ENCODE results near the gene KRTAP3-2.

Gene KRTAP3-2

DNA sequence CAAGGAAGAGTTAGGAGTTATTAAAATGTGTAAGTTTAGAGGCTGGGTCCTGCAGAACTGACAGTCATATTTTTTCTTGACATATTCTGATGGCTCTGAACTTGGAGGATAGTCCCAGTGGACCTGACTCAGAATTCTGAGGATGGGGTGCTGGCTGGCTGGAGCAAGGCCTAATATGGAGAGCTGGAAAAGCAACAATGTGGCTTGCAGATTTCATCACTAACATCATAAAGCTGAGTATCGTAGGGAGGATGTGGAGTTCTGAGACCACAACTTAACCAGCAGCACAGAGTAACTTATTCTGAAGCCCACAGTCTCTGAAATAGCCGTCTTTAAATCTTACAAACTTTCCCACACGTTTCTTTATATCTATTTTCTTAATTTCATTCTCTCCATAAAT is 25.0 kb upstream of the KRTAP3-2 start:
- H3K27me3 ChIP-seq (ENCODE audit: control insufficient read depth, insufficient read depth, low read length), result no peaks in the 10 kb centered on the region
- H3K27ac ChIP-seq (ENCODE audit: low read depth, low read length), result no peak overlapping the region
- no peaks in the 10 kb centered on the region for H3K9me3 ChIP-seq (ENCODE audit: control insufficient read depth, insufficient read depth, low read depth, low read length)
- H3K36me3 ChIP-seq (ENCODE audit: control insufficient read depth, insufficient read depth, low read length), result no peaks in the 10 kb centered on the region
- H3K4me1 ChIP-seq (ENCODE audit: control insufficient read depth, insufficient read depth, low read length), result no peaks in the 10 kb centered on the region
- no peak overlapping the region for H3K4me3 ChIP-seq (ENCODE audit: low read depth, low read length)
- no peak overlapping the region for H3K9ac ChIP-seq (ENCODE audit: low read length)

DNA sequence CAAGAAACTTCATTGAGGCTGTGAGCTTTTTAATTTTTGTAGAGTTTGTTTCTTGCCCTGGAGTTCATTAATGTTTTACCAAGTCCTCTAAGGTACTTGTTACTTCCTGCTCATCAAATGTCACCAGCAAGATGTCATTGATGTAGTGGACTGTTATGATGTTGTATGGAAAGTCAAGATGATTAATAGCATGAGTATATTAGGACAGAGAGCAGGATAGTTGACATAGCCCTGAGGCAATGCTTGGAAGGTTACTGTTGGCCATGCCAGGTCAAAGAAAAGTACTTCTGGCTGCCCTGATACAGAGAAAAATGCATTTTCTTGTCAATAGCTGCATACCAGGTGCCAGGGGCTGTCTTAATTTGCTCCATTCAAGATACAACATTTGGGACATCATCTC is 20.6 kb upstream of the KRTAP3-2 start:
- Histone ChIP-seq H3K36me3 (ENCODE audit: control insufficient read depth, insufficient read depth, low read length) (no peaks in the 10 kb centered on the region), H3K9ac (ENCODE audit: low read length) (no peak overlapping the region), H3K9me3 (ENCODE audit: control insufficient read depth, insufficient read depth, low read depth, low read length) (no peaks in the 10 kb centered on the region), H3K4me1 (ENCODE audit: control insufficient read depth, insufficient read depth, low read length) (no peaks in the 10 kb centered on the region), H3K27me3 (ENCODE audit: control insufficient read depth, insufficient read depth, low read length) (no peaks in the 10 kb centered on the region), H3K27ac (ENCODE audit: low read depth, low read length) (no peak overlapping the region), H3K4me3 (ENCODE audit: low read depth, low read length) (no peak overlapping the region)

GRCh38 chr17:41019415-41019814 is 19.7 kb upstream of the KRTAP3-2 start:
- H3K27me3 ChIP-seq (ENCODE audit: control insufficient read depth, insufficient read depth, low read length), result no peaks in the 10 kb centered on the region
- no peak overlapping the region for H3K4me3 ChIP-seq (ENCODE audit: low read depth, low read length)
- no peaks in the 10 kb centered on the region for H3K4me1 ChIP-seq (ENCODE audit: control insufficient read depth, insufficient read depth, low read length)
- H3K27ac ChIP-seq (ENCODE audit: low read depth, low read length), result no peak overlapping the region
- no peak overlapping the region for H3K9ac ChIP-seq (ENCODE audit: low read length)
- H3K9me3 ChIP-seq (ENCODE audit: control insufficient read depth, insufficient read depth, low read depth, low read length), result no peaks in the 10 kb centered on the region
- H3K36me3 ChIP-seq (ENCODE audit: control insufficient read depth, insufficient read depth, low read length), result no peaks in the 10 kb centered on the region

DNA sequence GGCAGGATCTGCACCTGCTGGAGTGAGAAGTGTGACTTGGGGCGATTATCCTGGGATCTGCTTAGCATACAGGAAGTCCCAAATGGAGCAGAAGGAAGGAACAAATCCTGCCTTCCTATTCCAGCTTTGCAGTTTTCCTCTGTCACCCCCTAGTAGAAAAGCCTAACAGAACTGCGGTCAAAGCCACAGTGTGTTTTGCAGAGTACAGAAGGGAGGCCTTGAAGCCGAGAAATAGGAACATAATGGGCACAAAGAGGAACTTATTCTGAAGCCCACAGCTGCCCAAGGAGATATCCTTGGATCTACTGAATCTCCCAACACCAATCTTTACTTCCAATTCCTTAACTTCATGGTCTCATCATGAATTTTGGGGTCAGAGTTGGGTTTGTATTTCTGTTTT is 18.8 kb upstream of the KRTAP3-2 start:
- no peak overlapping the region for H3K9ac ChIP-seq (ENCODE audit: low read length)
- H3K4me3 ChIP-seq (ENCODE audit: low read depth, low read length), result no peak overlapping the region
- H3K27ac ChIP-seq (ENCODE audit: low read depth, low read length), result no peak overlapping the region
- no peaks in the 10 kb centered on the region for H3K9me3 ChIP-seq (ENCODE audit: control insufficient read depth, insufficient read depth, low read depth, low read length)
- no peaks in the 10 kb centered on the region for H3K4me1 ChIP-seq (ENCODE audit: control insufficient read depth, insufficient read depth, low read length)
- H3K27me3 ChIP-seq (ENCODE audit: control insufficient read depth, insufficient read depth, low read length), result no peaks in the 10 kb centered on the region
- no peaks in the 10 kb centered on the region for H3K36me3 ChIP-seq (ENCODE audit: control insufficient read depth, insufficient read depth, low read length)

- Histone ChIP-seq H3K4me3 (ENCODE audit: low read depth, low read length) (no peak overlapping the region), H3K9ac (ENCODE audit: low read length) (no peak overlapping the region), H3K27me3 (ENCODE audit: control insufficient read depth, insufficient read depth, low read length) (no peaks in the 10 kb centered on the region), H3K4me1 (ENCODE audit: control insufficient read depth, insufficient read depth, low read length) (no peaks in the 10 kb centered on the region), H3K36me3 (ENCODE audit: control insufficient read depth, insufficient read depth, low read length) (no peaks in the 10 kb centered on the region), H3K27ac (ENCODE audit: low read depth, low read length) (no peak overlapping the region), H3K9me3 (ENCODE audit: control insufficient read depth, insufficient read depth, low read depth, low read length) (no peaks in the 10 kb centered on the region)
Measured at GRCh38 chr17:41016578-41017215, 17.0 kb upstream of the KRTAP3-2 start.

- H3K4me3 ChIP-seq (ENCODE audit: low read depth, low read length), result no peak overlapping the region
- no peak overlapping the region for H3K9ac ChIP-seq (ENCODE audit: low read length)
- no peaks in the 10 kb centered on the region for H3K36me3 ChIP-seq (ENCODE audit: control insufficient read depth, insufficient read depth, low read length)
- no peaks in the 10 kb centered on the region for H3K9me3 ChIP-seq (ENCODE audit: control insufficient read depth, insufficient read depth, low read depth, low read length)
- no peak overlapping the region for H3K27ac ChIP-seq (ENCODE audit: low read depth, low read length)
- H3K27me3 ChIP-seq (ENCODE audit: control insufficient read depth, insufficient read depth, low read length), result no peaks in the 10 kb centered on the region
- no peaks in the 10 kb centered on the region for H3K4me1 ChIP-seq (ENCODE audit: control insufficient read depth, insufficient read depth, low read length)
Measured at GRCh38 chr17:41015454-41015853, 15.7 kb upstream of the KRTAP3-2 start.

- H3K4me1 ChIP-seq (ENCODE audit: control insufficient read depth, insufficient read depth, low read length), result peaks cover 15% of the 10 kb centered on the region
- H3K9ac ChIP-seq (ENCODE audit: low read length), result no peak overlapping the region
- H3K27me3 ChIP-seq (ENCODE audit: control insufficient read depth, insufficient read depth, low read length), result no peaks in the 10 kb centered on the region
- no peak overlapping the region for H3K27ac ChIP-seq (ENCODE audit: low read depth, low read length)
- H3K4me3 ChIP-seq (ENCODE audit: low read depth, low read length), result no peak overlapping the region
- no peaks in the 10 kb centered on the region for H3K36me3 ChIP-seq (ENCODE audit: control insufficient read depth, insufficient read depth, low read length)
- no peaks in the 10 kb centered on the region for H3K9me3 ChIP-seq (ENCODE audit: control insufficient read depth, insufficient read depth, low read depth, low read length)
Measured at GRCh38 chr17:41013606-41014005, 13.9 kb upstream of the KRTAP3-2 start.

- H3K27ac ChIP-seq (ENCODE audit: low read depth, low read length), result no peak overlapping the region
Measured at GRCh38 chr17:41013181-41013580, 13.5 kb upstream of the KRTAP3-2 start.

DNA sequence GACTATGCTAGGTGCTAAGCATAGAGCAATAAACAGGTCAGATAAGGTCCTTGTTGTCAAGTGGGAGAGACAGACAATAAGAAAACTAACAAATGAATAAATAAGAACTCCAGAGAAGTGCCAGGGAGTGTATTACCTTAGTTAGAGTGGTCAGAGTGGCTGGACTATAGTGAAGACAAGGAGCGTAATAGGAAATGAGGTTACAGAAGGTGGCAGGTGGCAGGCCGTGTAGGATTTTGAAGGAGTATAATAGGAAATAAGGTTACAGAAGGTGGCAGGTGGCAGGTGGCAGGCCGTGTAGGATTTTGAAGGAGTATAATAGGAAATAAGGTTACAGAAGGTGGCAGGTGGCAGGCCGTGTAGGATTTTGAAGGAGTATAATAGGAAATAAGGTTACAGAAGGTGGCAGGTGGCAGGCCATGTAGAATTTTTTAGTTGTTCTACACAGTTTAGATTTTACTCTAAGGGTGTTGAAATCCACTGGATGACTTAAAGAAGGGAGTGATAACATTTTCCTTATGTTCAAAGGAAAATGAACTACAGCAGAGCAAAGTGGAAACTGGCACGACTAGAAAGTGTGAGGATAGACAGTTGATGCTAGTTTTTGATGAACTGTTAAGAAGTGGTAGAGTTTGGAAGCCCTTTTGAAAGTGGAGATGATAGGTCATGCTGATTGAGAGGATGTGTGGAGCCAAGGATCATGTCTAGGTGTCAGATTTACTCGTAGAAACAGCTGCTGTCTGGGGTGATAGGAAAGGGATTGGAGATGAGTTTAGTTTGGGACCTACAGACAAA is 12.8 kb upstream of the KRTAP3-2 start:
- Histone ChIP-seq H3K27me3 (ENCODE audit: control insufficient read depth, insufficient read depth, low read length) (no peaks in the 10 kb centered on the region), H3K4me3 (ENCODE audit: low read depth, low read length) (no peak overlapping the region), H3K36me3 (ENCODE audit: control insufficient read depth, insufficient read depth, low read length) (no peaks in the 10 kb centered on the region), H3K4me1 (ENCODE audit: control insufficient read depth, insufficient read depth, low read length) (peaks cover 16% of the 10 kb centered on the region), H3K9ac (ENCODE audit: low read length) (no peak overlapping the region), H3K27ac (ENCODE audit: low read depth, low read length) (no peak overlapping the region), H3K9me3 (ENCODE audit: control insufficient read depth, insufficient read depth, low read depth, low read length) (no peaks in the 10 kb centered on the region)

More at GRCh38 chr17:41013181-41013580, 13.5 kb upstream of the KRTAP3-2 start:
- Histone ChIP-seq H3K9me3 (ENCODE audit: control insufficient read depth, insufficient read depth, low read depth, low read length) (no peaks in the 10 kb centered on the region), H3K27me3 (ENCODE audit: control insufficient read depth, insufficient read depth, low read length) (no peaks in the 10 kb centered on the region), H3K4me1 (ENCODE audit: control insufficient read depth, insufficient read depth, low read length) (peaks cover 16% of the 10 kb centered on the region), H3K9ac (ENCODE audit: low read length) (no peak overlapping the region), H3K36me3 (ENCODE audit: control insufficient read depth, insufficient read depth, low read length) (no peaks in the 10 kb centered on the region), H3K4me3 (ENCODE audit: low read depth, low read length) (no peak overlapping the region)

DNA sequence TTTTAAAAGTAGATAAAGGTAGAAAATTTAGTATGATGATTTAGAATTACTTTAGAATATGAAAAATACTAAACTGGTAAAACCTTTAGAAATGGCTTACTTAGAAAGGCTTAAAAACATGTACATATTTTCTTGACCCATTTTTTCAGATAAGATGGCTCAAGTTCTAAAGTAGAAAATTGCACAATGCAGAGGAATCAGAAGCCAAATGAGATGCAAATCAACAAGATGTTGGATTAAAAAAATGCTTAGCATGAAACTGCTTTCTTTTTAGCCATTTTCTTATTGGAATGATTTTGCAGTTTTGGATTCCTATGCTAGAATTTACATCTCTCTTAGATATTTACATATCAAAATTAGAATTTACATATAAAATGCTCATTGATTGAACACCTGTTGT is 10.7 kb upstream of the KRTAP3-2 start:
- H3K36me3 ChIP-seq (ENCODE audit: control insufficient read depth, insufficient read depth, low read length), result no peaks in the 10 kb centered on the region
- no peak overlapping the region for H3K4me3 ChIP-seq (ENCODE audit: low read depth, low read length)
- H3K9me3 ChIP-seq (ENCODE audit: control insufficient read depth, insufficient read depth, low read depth, low read length), result no peaks in the 10 kb centered on the region
- no peak overlapping the region for H3K9ac ChIP-seq (ENCODE audit: low read length)
- no peak overlapping the region for H3K27ac ChIP-seq (ENCODE audit: low read depth, low read length)
- peaks cover 16% of the 10 kb centered on the region for H3K4me1 ChIP-seq (ENCODE audit: control insufficient read depth, insufficient read depth, low read length)
- no peaks in the 10 kb centered on the region for H3K27me3 ChIP-seq (ENCODE audit: control insufficient read depth, insufficient read depth, low read length)

DNA sequence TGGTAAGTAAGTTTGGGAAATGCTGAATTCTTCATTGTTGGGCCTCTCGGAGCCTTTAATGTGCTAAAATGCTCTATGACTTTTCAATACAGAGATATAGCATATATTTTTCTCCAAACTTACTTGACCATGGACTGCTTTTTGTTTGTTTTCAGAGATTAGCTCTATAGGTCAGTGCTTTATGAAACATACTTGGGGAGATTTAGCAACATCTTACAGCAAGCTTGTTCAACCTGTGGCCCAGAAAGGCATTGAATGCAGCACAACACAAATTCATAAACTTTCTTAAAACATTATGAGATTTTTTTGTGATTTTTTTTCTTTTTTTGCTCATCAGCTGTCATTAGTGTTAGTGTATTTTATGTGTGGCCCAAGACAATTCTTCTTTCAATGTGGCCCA is 10.2 kb upstream of the KRTAP3-2 start:
- Histone ChIP-seq H3K4me1 (ENCODE audit: control insufficient read depth, insufficient read depth, low read length) (peaks cover 16% of the 10 kb centered on the region), H3K9me3 (ENCODE audit: control insufficient read depth, insufficient read depth, low read depth, low read length) (no peaks in the 10 kb centered on the region), H3K27ac (ENCODE audit: low read depth, low read length) (no peak overlapping the region), H3K9ac (ENCODE audit: low read length) (no peak overlapping the region), H3K4me3 (ENCODE audit: low read depth, low read length) (no peak overlapping the region), H3K27me3 (ENCODE audit: control insufficient read depth, insufficient read depth, low read length) (no peaks in the 10 kb centered on the region), H3K36me3 (ENCODE audit: control insufficient read depth, insufficient read depth, low read length) (no peaks in the 10 kb centered on the region)

Measured in HUES6 (cell line).